BE2C (cell line): Measurements from ENCODE around the gene PLCB1. TPM values are rescaled to one million over a fixed set of nuclear protein-coding genes. Genes with fewer than 3 reads are reported as not detected.

ENCODE experiments used
- DNase-seq: peaks from one replicate; pipeline ENCODE4 v3.0.0-alpha.2; 2020
- H3K27me3 ChIP-seq: fragments of 250-450 bp; sonication (Bioruptor Pico); 2 replicates; pipeline ENCODE4 v1.5.1; 2020; ENCODE audit warnings: mild to moderate bottlenecking
- H3K36me3 ChIP-seq: fragments of 250-450 bp; sonication (Bioruptor Pico); 2 replicates; pipeline ENCODE4 v1.5.1; 2020; ENCODE audit warnings: mild to moderate bottlenecking
- H3K4me1 ChIP-seq: fragments of 250-450 bp; sonication (Bioruptor Pico); 2 replicates; pipeline ENCODE4 v1.5.1; 2020
- H3K4me3 ChIP-seq: 2 replicates; pipeline ENCODE4 v1.5.1; 2011; ENCODE audit warnings: low read depth, low read length
- H3K9me3 ChIP-seq: fragments of 250-450 bp; sonication (Bioruptor Pico); 2 replicates; pipeline ENCODE4 v1.5.1; 2020
- CTCF ChIP-seq: IDR thresholded peaks from 2 replicates; pipeline ENCODE4 v1.5.1; 2012; ENCODE audit warnings: mild to moderate bottlenecking, low read depth, low read length
- polyA plus RNA-seq: library from polyadenylated mRNA; unstranded; fragments of >200 nt; gene quantifications from one replicate; pipeline ENCODE4 v1.2.1, GENCODE V29; 2012; ENCODE audit warnings: low read depth, missing spikeins; ENCODE audit not compliant: insufficient read length, insufficient read depth

PLCB1 gene
- 42.4 TPM for polyA plus RNA-seq

- no peaks in the 10 kb centered on the region; the same call in 1 of the 2 replicates for H3K36me3 ChIP-seq
- TF ChIP-seq CTCF, result peak; percentile 79
These were observed at the start of gene PLCB1 for GRCh38 chr20:8131598-8132483. PLCB1 (plus strand) TSS chr20:8132266; CDS start chr20:8132652, 386 bp downstream.

GRCh38 chr20:8082989-8083388, 49.1 kb upstream of the PLCB1 start:
- H3K4me3 ChIP-seq, result no peak overlapping the region
- DNase-seq, result peak; percentile 12
- H3K9me3 ChIP-seq, result no peaks in the 10 kb centered on the region
- no peaks in the 10 kb centered on the region for H3K4me1 ChIP-seq
- no peak for TF ChIP-seq CTCF
- H3K36me3 ChIP-seq, result no peaks in the 10 kb centered on the region
- H3K27me3 ChIP-seq, result no peaks in the 10 kb centered on the region

More at GRCh38 chr20:8131598-8132483, at the start of gene PLCB1:
- Histone ChIP-seq H3K9me3 (no peaks in the 10 kb centered on the region), H3K4me1 (peaks cover 11% of the 10 kb centered on the region; the same call in 1 of the 2 replicates), H3K27me3 (no peaks in the 10 kb centered on the region), H3K4me3 (peak within 1 kb of the TSS; percentile 92)
- peak; percentile 93 for DNase-seq

GRCh38 chr20:8089668-8090067, 42.4 kb upstream of the PLCB1 start:
- Histone ChIP-seq H3K9me3 (no peaks in the 10 kb centered on the region), H3K36me3 (no peaks in the 10 kb centered on the region), H3K27me3 (no peaks in the 10 kb centered on the region), H3K4me3 (no peak overlapping the region), H3K4me1 (peaks cover 5% of the 10 kb centered on the region; the same call in 1 of the 2 replicates)
- DNase-seq, result no peak
- TF ChIP-seq CTCF, result no peak

DNA sequence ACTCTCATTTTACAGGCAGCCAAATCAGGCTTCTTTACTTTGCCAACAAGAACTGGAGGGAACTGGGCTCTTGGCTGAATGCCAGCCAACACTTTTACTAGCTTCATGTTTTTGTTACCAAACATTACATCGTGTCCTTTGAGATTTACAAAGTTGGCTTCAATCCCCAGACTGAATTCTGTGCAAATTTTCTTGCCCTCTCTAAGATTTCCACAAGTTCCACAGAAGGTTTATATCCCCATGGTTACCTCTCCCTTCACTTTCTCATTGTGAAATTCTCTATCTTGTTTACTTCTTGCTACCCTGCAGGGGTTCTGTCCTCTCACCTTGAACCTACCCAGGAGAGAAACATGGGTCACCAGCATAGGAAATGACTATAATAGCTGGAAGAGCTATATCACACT, 37.6 kb upstream of the PLCB1 start:
- Histone ChIP-seq H3K36me3 (no peaks in the 10 kb centered on the region), H3K4me3 (no peak overlapping the region), H3K4me1 (peaks cover 5% of the 10 kb centered on the region; the same call in 1 of the 2 replicates), H3K27me3 (no peaks in the 10 kb centered on the region), H3K9me3 (no peaks in the 10 kb centered on the region)
- DNase-seq, result peak; percentile 23
- TF ChIP-seq CTCF, result no peak

- DNase-seq, result no peak
- no peaks in the 10 kb centered on the region for H3K36me3 ChIP-seq
- peaks cover 5% of the 10 kb centered on the region; the same call in 1 of the 2 replicates for H3K4me1 ChIP-seq
- no peaks in the 10 kb centered on the region for H3K9me3 ChIP-seq
- no peaks in the 10 kb centered on the region for H3K27me3 ChIP-seq
- no peak overlapping the region for H3K4me3 ChIP-seq
- no peak for TF ChIP-seq CTCF
These were observed 37.2 kb upstream of the PLCB1 start for GRCh38 chr20:8094850-8095249.
